GM23248 (cell line): ENCODE results near the gene TTLL13. TPM values are rescaled to one million over a fixed set of nuclear protein-coding genes. Genes with fewer than 3 reads are reported as not detected.

Experiments used
- DNase-seq: peaks from one replicate; pipeline ENCODE4 v3.0.0-alpha.2; 2015
- H2AFZ ChIP-seq: fragments of 200-600 bp; sonication (generic); 2 replicates; pipeline ENCODE4 v1.6.1; 2016; ENCODE audit warnings: antibody characterized with exemption
- H3F3A ChIP-seq: fragments of 200-600 bp; sonication (generic); 2 replicates; pipeline ENCODE4 v1.6.1; 2016; ENCODE audit warnings: mild to moderate bottlenecking, antibody characterized with exemption, mixed run types; ENCODE audit not compliant: insufficient read depth
- H3K27ac ChIP-seq: fragments of 200-600 bp; sonication (generic); 2 replicates; pipeline ENCODE4 v1.5.1; 2016; ENCODE audit warnings: mild to moderate bottlenecking
- H3K27me3 ChIP-seq: fragments of 200-600 bp; sonication (generic); replicated peaks from 2 replicates; pipeline ENCODE4 v1.6.1; 2016; ENCODE audit warnings: mild to moderate bottlenecking; ENCODE audit not compliant: insufficient read depth
- H3K36me3 ChIP-seq: fragments of 200-600 bp; sonication (generic); 2 replicates; pipeline ENCODE4 v1.6.1; 2016; ENCODE audit warnings: low read depth, mild to moderate bottlenecking
- H3K4me1 ChIP-seq: fragments of 200-600 bp; sonication (generic); 2 replicates; pipeline ENCODE4 v1.6.1; 2016; ENCODE audit warnings: mild to moderate bottlenecking; ENCODE audit not compliant: insufficient read depth
- H3K4me2 ChIP-seq: fragments of 200-600 bp; sonication (generic); one replicate; pipeline ENCODE4 v1.6.1; 2016; ENCODE audit warnings: mild to moderate bottlenecking; ENCODE audit not compliant: unreplicated experiment
- H3K4me3 ChIP-seq: fragments of 200-600 bp; sonication (generic); 2 replicates; pipeline ENCODE4 v1.5.1; 2016; ENCODE audit warnings: mild to moderate bottlenecking
- H3K79me2 ChIP-seq: fragments of 200-600 bp; sonication (generic); 2 replicates; pipeline ENCODE4 v1.6.1; 2016; ENCODE audit warnings: mild to moderate bottlenecking; ENCODE audit not compliant: insufficient read depth
- H3K9ac ChIP-seq: fragments of 200-600 bp; sonication (generic); 2 replicates; pipeline ENCODE4 v1.6.1; 2016; ENCODE audit warnings: mild to moderate bottlenecking
- H3K9me2 ChIP-seq: fragments of 200-600 bp; sonication (generic); 2 replicates; pipeline ENCODE4 v1.6.1; 2016; ENCODE audit warnings: mixed run types, mild to moderate bottlenecking, moderate library complexity; ENCODE audit not compliant: insufficient read depth
- H3K9me3 ChIP-seq: fragments of 200-600 bp; sonication (generic); one replicate; pipeline ENCODE4 v1.6.1; 2017; ENCODE audit warnings: low read depth
- H4K20me1 ChIP-seq: fragments of 200-600 bp; sonication (generic); 2 replicates; pipeline ENCODE4 v1.6.0; 2016; ENCODE audit not compliant: insufficient read depth
- EZH2 ChIP-seq: fragments of 200-600 bp; sonication (generic); IDR thresholded peaks from 2 replicates; pipeline ENCODE4 v1.6.1; 2018; ENCODE audit warnings: antibody characterized with exemption, mild to moderate bottlenecking; ENCODE audit not compliant: insufficient read depth, poor library complexity, severe bottlenecking
- EZH2phosphoT487 ChIP-seq: fragments of 200-600 bp; sonication (generic); IDR thresholded peaks from 2 replicates; pipeline ENCODE4 v1.6.1; 2018; ENCODE audit warnings: antibody characterized with exemption, moderate library complexity, mild to moderate bottlenecking, low read depth; ENCODE audit not compliant: insufficient read depth
- WGBS, 2 experiments: methylation state at CpG; one replicate each; pipeline ENCODE4 v1.1.6; 2015 to 2017; ENCODE audit warnings: low lambda C conversion rate in 2 of 2, low coverage in 1 of 2; ENCODE audit errors: missing lambda C conversion rate in 2 of 2; 5-methylcytosine and 5-hydroxymethylcytosine counted together
- in situ Hi-C: fragments of 300-500 bp; cut with MboI; formaldehyde crosslinking; loops from 2 replicates; pipeline ENCODE4 v1.15.0; 2020
- polyA plus RNA-seq: library from polyadenylated mRNA; unstranded; fragments of >200 nt; fragmentation: Nextera tagmentation; extraction: Ambion mirVana; gene quantifications from 2 replicates; pipeline ENCODE4 v1.2.1, GENCODE V29; 2016
- total RNA-seq: library from RNA; depleted of rRNA; stranded (reverse); fragments of >200 nt; shearing (Covaris generic); gene quantifications from 2 replicates; pipeline ENCODE4 v1.2.3, GENCODE V29; 2014; rRNA removed

Gene TTLL13, protein sequence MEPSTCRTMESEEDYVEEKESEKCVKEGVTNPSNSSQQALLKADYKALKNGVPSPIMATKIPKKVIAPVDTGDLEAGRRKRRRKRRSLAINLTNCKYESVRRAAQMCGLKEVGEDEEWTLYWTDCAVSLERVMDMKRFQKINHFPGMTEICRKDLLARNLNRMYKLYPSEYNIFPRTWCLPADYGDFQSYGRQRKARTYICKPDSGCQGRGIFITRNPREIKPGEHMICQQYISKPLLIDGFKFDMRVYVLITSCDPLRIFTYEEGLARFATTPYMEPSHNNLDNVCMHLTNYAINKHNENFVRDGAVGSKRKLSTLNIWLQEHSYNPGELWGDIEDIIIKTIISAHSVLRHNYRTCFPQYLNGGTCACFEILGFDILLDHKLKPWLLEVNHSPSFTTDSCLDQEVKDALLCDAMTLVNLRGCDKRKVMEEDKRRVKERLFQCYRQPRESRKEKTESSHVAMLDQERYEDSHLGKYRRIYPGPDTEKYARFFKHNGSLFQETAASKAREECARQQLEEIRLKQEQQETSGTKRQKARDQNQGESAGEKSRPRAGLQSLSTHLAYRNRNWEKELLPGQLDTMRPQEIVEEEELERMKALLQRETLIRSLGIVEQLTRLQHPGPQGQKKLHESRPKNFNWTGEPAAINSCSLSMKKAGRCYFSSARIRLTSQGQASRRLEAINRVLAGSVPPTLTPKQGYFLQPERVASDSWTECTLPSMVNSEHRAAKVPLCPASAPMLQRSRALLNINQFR
- not detected in 2 replicates for total RNA-seq
- polyA plus RNA-seq: not detected in 2 replicates

DNA sequence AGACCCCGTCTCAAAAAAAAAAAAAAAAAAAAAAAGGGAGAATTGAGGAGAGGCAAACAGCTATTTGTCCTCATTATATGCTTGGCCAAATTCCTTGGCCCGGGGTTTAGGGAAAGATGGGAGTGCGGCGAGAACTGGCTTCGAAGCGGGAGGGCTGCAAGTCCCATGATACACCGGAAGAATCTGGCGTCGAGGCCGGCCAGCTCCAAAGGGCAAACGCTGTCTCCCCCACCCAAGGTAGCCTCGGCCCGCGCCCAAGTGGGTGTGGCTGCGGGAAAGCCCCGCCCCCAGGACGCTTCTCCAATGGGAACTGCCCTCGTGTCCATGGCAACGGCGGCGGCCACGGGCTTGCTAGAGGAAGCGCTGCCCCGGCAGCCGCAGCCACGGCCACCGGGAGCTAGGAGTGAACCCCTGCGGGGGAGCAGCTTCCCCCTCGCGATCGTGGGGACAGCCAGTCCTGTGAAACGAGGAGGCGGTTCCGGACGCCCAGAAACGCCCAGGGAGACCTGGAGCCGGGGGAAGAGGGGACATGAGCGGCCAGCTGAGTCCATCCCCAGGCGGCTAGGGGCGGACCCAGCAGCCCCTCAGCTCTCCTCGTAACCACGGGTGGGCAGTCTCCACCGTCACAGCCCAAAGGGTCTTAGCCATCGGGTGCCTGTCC lies at the start of gene TTLL13:
Gene TTLL13, plus strand, starts transcription at position 354 of the 661 bp plus-strand sequence. CDS start 1,075 bp downstream, outside the sequence.
- H3K79me2 ChIP-seq: no peaks in the 10 kb centered on the region
- H3K27me3 ChIP-seq: no peaks in the 10 kb centered on the region
- DNase-seq: peak; percentile 90
- TF ChIP-seq EZH2: no peak
- TF ChIP-seq EZH2phosphoT487: no peak
- H3F3A ChIP-seq: peaks cover 10% of the 10 kb centered on the region; the same call in 1 of the 2 replicates
- H3K4me3 ChIP-seq: peak within 1 kb of the TSS; percentile 81
- in situ Hi-C loops: no loop called here
- H3K4me1 ChIP-seq: no peaks in the 10 kb centered on the region
- H4K20me1 ChIP-seq: no peaks in the 10 kb centered on the region
- H3K27ac ChIP-seq: no peak within 1 kb of the TSS
- peak within 1 kb of the TSS; percentile 81 for H3K4me2 ChIP-seq
- H3K9me2 ChIP-seq: no peaks in the 10 kb centered on the region
- H3K9me3 ChIP-seq: no peaks in the 10 kb centered on the region
- H2AFZ ChIP-seq: peak within 1 kb of the TSS; percentile 90
- peak within 1 kb of the TSS; percentile 62 for H3K9ac ChIP-seq
- WGBS, 2 experiments: 1 to 2% methylated on average over 42 to 43 of the region's 44 CpGs
- no peaks in the 10 kb centered on the region for H3K36me3 ChIP-seq

DNA sequence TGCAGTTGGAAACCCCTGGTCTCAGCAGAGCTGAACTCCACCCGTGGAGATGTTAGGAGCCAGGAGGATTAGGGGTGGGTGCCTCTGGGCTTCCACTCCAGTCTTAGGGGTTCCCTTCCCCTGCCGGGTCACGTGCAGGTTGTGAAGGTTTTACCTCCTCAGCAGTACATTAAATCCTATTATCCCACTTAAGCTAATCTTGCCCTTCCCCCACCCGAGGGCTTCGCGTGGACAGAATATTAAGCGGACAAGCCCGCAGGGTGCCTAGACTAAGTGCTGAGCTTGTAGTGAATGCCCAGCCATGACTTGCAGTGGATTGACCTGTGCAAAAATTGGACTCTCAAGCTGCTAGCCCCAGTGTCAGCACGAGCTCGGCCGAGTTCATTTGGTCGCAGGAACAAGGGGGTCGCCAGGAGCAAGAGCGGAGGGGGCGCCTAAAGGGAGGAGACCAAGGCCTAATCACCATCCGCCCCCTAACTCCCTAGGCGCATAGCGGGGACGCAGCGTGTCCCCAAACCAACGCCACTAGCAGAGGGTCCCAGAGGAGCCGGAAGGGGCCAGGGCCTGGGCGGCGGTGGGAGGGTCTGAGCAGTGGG lies 48.7 kb upstream of the TTLL13 start:
- Histone ChIP-seq H3K4me1 (peaks cover 7% of the 10 kb centered on the region; the same call in 1 of the 2 replicates), H3K4me3 (peak overlapping the region; percentile 80), H3K79me2 (no peaks in the 10 kb centered on the region), H3K36me3 (no peaks in the 10 kb centered on the region), H3K9ac (peak overlapping the region; percentile 71), H3K27me3 (no peaks in the 10 kb centered on the region), H3K27ac (no peak overlapping the region), H3K4me2 (peak overlapping the region; percentile 81), H4K20me1 (no peaks in the 10 kb centered on the region), H3K9me3 (no peaks in the 10 kb centered on the region), H2AFZ (peak overlapping the region; percentile 79), H3F3A (peaks cover 13% of the 10 kb centered on the region; the same call in 1 of the 2 replicates), H3K9me2 (no peaks in the 10 kb centered on the region)
- 13% methylated on average over 22 to 24 of the region's 24 CpGs for WGBS, 2 experiments
- in situ Hi-C loops: no loop called here
- TF ChIP-seq EZH2phosphoT487 (no peak), EZH2 (no peak)
- no peak for DNase-seq

DNA sequence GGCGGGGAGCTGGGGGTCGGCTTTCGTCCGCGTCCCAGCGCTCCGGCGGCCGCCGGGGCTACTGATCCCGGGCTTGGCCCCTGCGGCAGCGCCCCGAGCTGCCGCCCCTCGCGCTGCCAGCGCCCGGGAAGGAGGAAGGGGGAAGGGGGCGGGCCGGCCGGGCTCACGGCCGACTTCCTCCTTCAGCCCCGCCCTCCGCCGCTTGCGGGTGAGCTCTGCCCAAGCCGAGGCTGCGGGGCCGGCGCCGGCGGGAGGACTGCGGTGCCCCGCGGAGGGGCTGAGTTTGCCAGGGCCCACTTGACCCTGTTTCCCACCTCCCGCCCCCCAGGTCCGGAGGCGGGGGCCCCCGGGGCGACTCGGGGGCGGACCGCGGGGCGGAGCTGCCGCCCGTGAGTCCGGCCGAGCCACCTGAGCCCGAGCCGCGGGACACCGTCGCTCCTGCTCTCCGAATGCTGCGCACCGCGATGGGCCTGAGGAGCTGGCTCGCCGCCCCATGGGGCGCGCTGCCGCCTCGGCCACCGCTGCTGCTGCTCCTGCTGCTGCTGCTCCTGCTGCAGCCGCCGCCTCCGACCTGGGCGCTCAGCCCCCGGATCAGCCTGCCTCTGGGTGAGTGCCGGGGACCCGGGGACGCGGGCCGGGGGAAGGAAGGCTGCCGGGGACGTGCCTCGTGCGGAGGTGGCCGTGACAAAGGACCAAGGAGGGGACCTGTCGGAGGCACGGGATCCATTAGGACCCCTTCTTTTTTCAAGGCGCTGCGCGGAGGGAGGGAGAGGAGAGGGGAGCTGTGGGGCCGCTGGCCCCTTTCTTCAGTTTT lies 48.0 kb upstream of the TTLL13 start, which contains the start of gene SEMA4B:
Gene SEMA4B, plus strand, starts transcription at position 201 of the 814 bp plus-strand sequence. Its CDS starts 249 bp downstream, at position 450.
- no peak for TF ChIP-seq EZH2
- TF ChIP-seq EZH2phosphoT487: no peak
- in situ Hi-C loops: no loop called here
- no peak within 1 kb of the TSS for H3K27ac ChIP-seq
- H4K20me1 ChIP-seq: no peaks in the 10 kb centered on the region
- peak within 1 kb of the TSS; percentile 81 for H3K4me2 ChIP-seq
- H3K9ac ChIP-seq: peak within 1 kb of the TSS; percentile 71
- no peaks in the 10 kb centered on the region for H3K36me3 ChIP-seq
- 0 to 1% methylated on average over 20 to 62 of the region's 88 CpGs for WGBS, 2 experiments
- peak; percentile 77 for DNase-seq
- peaks cover 7% of the 10 kb centered on the region; the same call in 1 of the 2 replicates for H3K4me1 ChIP-seq
- H2AFZ ChIP-seq: peak within 1 kb of the TSS; percentile 79
- no peaks in the 10 kb centered on the region for H3K9me2 ChIP-seq
- no peaks in the 10 kb centered on the region for H3K27me3 ChIP-seq
- H3K4me3 ChIP-seq: peak within 1 kb of the TSS; percentile 80
- H3F3A ChIP-seq: peaks cover 13% of the 10 kb centered on the region; the same call in 1 of the 2 replicates
- H3K9me3 ChIP-seq: no peaks in the 10 kb centered on the region
- no peaks in the 10 kb centered on the region for H3K79me2 ChIP-seq
